C4-2B (cell line): ENCODE data around the gene PCDHGA8.

Experiments used
- CTCF ChIP-seq: fragments of 450-650 bp; conservative IDR thresholded peaks from 2 replicates; pipeline ENCODE4 v1.5.1; 2017; ENCODE audit warnings: mild to moderate bottlenecking
- ZFX ChIP-seq: fragments of 450-650 bp; IDR thresholded peaks from 2 replicates; pipeline ENCODE4 v1.6.1; 2017

- TF ChIP-seq CTCF = no peak
- TF ChIP-seq ZFX = no peak
Measured at GRCh38 chr5:141362719-141363118, 29.7 kb upstream of the PCDHGA8 start.
